ENCODE measurements around the gene ZFAND3.

DNA sequence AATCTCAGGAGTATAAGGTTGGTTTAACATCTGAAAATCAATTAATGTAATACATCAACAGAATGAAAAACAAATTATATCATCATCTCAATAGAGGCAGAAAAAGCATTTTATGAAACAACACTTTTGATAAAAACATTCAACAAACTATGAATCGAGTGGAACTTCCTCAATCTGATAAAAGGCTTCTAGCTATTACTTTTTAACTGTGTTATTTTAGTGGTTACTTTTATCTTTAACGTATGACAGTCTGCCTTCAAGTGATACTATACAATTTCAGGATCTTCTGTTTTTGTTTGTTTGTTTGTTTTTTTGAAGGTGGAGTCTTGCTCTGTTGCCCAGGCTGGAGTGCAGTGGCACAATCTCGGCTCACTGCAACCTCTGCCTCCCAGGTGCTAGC is 73.7 kb downstream of the ZFAND3 start:
- TF ChIP-seq, protein P1, sequence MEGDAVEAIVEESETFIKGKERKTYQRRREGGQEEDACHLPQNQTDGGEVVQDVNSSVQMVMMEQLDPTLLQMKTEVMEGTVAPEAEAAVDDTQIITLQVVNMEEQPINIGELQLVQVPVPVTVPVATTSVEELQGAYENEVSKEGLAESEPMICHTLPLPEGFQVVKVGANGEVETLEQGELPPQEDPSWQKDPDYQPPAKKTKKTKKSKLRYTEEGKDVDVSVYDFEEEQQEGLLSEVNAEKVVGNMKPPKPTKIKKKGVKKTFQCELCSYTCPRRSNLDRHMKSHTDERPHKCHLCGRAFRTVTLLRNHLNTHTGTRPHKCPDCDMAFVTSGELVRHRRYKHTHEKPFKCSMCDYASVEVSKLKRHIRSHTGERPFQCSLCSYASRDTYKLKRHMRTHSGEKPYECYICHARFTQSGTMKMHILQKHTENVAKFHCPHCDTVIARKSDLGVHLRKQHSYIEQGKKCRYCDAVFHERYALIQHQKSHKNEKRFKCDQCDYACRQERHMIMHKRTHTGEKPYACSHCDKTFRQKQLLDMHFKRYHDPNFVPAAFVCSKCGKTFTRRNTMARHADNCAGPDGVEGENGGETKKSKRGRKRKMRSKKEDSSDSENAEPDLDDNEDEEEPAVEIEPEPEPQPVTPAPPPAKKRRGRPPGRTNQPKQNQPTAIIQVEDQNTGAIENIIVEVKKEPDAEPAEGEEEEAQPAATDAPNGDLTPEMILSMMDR (IDR thresholded peaks at IDR 0.05): no peak
- TF ChIP-seq POLR2A (IDR thresholded peaks at IDR 0.05) (no peak), POLR2AphosphoS5 (IDR thresholded peaks at IDR 0.05) (no peak)
